Measurements from ENCODE around the gene IFI27L2. TPM values are rescaled to one million over a fixed set of nuclear protein-coding genes. Genes with fewer than 3 reads are reported as not detected.

The IFI27L2 gene
- total RNA-seq, 1 experiment from 2014 or later, result 28.6 TPM

GRCh38 chr14:94139421-94139820 is 10.0 kb upstream of the IFI27L2 start:
- Histone ChIP-seq H4K8ac (replicated peaks; ENCODE audit: insufficient read length, low read depth, low read length) (no peak overlapping the region), H2BK15ac (ENCODE audit: low read depth, low read length) (no peak overlapping the region), H3K14ac (ENCODE audit: insufficient read depth, low read length) (no peak overlapping the region), H3K79me1 (ENCODE audit: insufficient read depth, low read depth, low read length, poor library complexity, severe bottlenecking) (no peaks in the 10 kb centered on the region), H3K23me2 (ENCODE audit: insufficient read length, low read depth, low read length, poor library complexity, severe bottlenecking) (peaks cover 2% of the 10 kb centered on the region), H2BK12ac (ENCODE audit: insufficient read length, low read depth, low read length) (no peak overlapping the region), H2BK5ac (ENCODE audit: insufficient read length, low read length) (no peak overlapping the region), H3T11ph (ENCODE audit: low read length) (no peak overlapping the region), H3K27ac (ENCODE audit: insufficient read length, low read depth, low read length) (no peak overlapping the region), H3K27me3 (ENCODE audit: insufficient read depth, low read length) (no peaks in the 10 kb centered on the region), H3K79me2 (ENCODE audit: insufficient read depth, low read length) (no peaks in the 10 kb centered on the region), H4K20me1 (ENCODE audit: control insufficient read depth, insufficient read depth, insufficient read length) (no peaks in the 10 kb centered on the region), H3K56ac (ENCODE audit: insufficient read length, low read depth, low read length) (no peak overlapping the region), H2BK120ac (ENCODE audit: low read depth, low read length, poor library complexity, severe bottlenecking) (no peak overlapping the region), H2AK5ac (ENCODE audit: insufficient read length, low read length) (no peak overlapping the region), H3K4me1 (ENCODE audit: insufficient read depth, low read length) (peaks cover 4% of the 10 kb centered on the region; the same call in 1 of the 2 replicates), H2BK20ac (ENCODE audit: low read depth, low read length, poor library complexity, severe bottlenecking) (no peak overlapping the region), H3K18ac (ENCODE audit: insufficient read length, low read depth, low read length) (no peak overlapping the region), H4K5ac (ENCODE audit: insufficient read length, low read depth, low read length) (no peak overlapping the region), H3K9ac (ENCODE audit: extremely low read depth, insufficient read length, low read length) (no peak overlapping the region), H2AFZ (ENCODE audit: low read length) (no peak overlapping the region), H3K4me2 (ENCODE audit: insufficient read depth, insufficient read length, low read length) (no peak overlapping the region), H3K4ac (ENCODE audit: low read depth, low read length) (no peak overlapping the region), H4K91ac (ENCODE audit: insufficient read length, low read depth, low read length) (no peak overlapping the region), H3K23ac (ENCODE audit: insufficient read length, low read depth, low read length) (no peak overlapping the region), H3K9me3 (ENCODE audit: control insufficient read depth, low read depth, low read length) (no peaks in the 10 kb centered on the region)
- peaks cover 14 to 15% of the 10 kb centered on the region in 2 experiments for H3K9me3 Mint-ChIP-seq
- no peak for DNase-seq
- no peak for TF ChIP-seq CTCF (conservative IDR thresholded peaks at IDR 0.05)
- WGBS (ENCODE audit: extremely low coverage, insufficient read length, low lambda C conversion rate), result no CpG with 5 or more reads among the region's 5 CpGs
- no peak overlapping the region for H3K4me3 Mint-ChIP-seq
- H3K27ac Mint-ChIP-seq, result no peak overlapping the region
- peaks cover 0 to 18% (median 6%) of the 10 kb centered on the region in 3 experiments; a peak in 4 of 7 replicates for H3K36me3 Mint-ChIP-seq (ENCODE audit: insufficient read depth in 1 of 3, low read depth in 3 of 3)
- peaks cover 12% of the 10 kb centered on the region for H3K27me3 Mint-ChIP-seq (ENCODE audit: low read depth)
- peaks cover 17 to 20% of the 10 kb centered on the region in 2 experiments for H3K4me1 Mint-ChIP-seq
